ENCODE results near the gene CHAC2. TPM values are rescaled to one million over a fixed set of nuclear protein-coding genes. Genes with fewer than 3 reads are reported as not detected.
A peak's percentile ranks its signal among the peaks of the same experiment; 100 is the strongest.

CHAC2 gene
- polyA plus RNA-seq, 4 donors = 3.2 to 14.7 (median 7.0) TPM

DNA sequence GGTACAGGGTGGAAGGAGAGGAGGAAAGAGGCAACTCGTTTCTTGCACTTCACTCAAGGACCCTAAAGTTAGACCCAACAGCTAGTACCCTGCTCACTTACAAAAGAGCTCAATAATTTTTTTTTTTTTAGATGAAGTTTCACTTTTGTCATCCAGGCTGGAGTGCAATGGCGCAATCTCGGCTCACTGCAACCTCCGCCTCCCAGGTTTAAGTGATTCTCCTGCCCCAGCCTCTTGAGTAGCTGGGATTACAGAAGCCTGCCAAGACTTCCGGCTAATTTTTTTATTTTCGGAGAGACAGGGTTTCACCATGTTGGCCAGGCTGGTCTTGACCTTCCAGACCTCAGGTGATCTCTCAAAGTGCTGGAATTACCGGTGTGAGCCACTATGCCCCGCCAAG lies 15.1 kb downstream of the CHAC2 start:
- FAIRE-seq = no peak

DNA sequence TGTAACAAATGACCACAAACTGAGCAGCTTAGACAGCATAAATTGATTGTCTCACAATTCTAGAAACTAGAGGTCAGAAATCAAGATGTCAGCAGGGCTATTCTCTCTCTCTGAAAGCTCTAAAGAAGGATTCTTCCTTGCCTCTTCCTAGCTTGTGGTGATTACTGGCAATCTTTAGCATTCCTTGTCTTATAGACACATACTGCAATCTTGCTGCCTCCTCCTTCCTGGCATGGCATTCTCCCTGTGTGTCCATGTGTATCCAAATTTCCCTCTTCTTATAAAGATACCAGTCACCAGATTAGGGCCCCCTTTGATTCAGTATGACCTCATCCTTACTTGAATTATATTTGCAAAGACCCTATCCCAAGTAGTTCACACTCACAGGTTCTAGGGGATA lies 16.8 kb downstream of the CHAC2 start:
- Histone ChIP-seq H3K36me3 (ENCODE audit: control insufficient read depth in 3 of 3, insufficient read depth in 2 of 3, low read depth in 1 of 3, low read length in 3 of 3) (peaks cover 0 to 10% (median 0%) of the 10 kb centered on the region in 3 donors), H3K4me1 (ENCODE audit: control insufficient read depth in 3 of 3, insufficient read depth in 2 of 3, low read depth in 1 of 3, low read length in 2 of 3) (peaks cover 6 to 12% (median 11%) of the 10 kb centered on the region in 3 donors), H3K27ac (ENCODE audit: low read depth in 1 of 3, low read length in 2 of 3) (no peak overlapping the region), H3K27me3 (ENCODE audit: control insufficient read depth in 3 of 3, insufficient read depth in 3 of 3, low read length in 3 of 3) (no peaks in the 10 kb centered on the region), H3K4me3 (ENCODE audit: low read depth in 1 of 3, low read length in 3 of 3) (no peak overlapping the region), H3K9me3 (ENCODE audit: control insufficient read depth in 2 of 2, insufficient read depth in 1 of 2, low read depth in 1 of 2, low read length in 1 of 2) (no peaks in the 10 kb centered on the region)
- no peak for FAIRE-seq
- no peak for DNase-seq

More for the DNA sequence above, 15.1 kb downstream of the CHAC2 start:
- Histone ChIP-seq H3K4me1 (ENCODE audit: control insufficient read depth in 3 of 3, insufficient read depth in 2 of 3, low read depth in 1 of 3, low read length in 2 of 3) (peaks cover 6 to 12% (median 7%) of the 10 kb centered on the region in 3 donors), H3K4me3 (ENCODE audit: low read depth in 1 of 3, low read length in 3 of 3) (no peak overlapping the region), H3K36me3 (ENCODE audit: control insufficient read depth in 3 of 3, insufficient read depth in 2 of 3, low read depth in 1 of 3, low read length in 3 of 3) (peaks cover 0 to 10% (median 0%) of the 10 kb centered on the region in 3 donors), H3K9me3 (ENCODE audit: control insufficient read depth in 2 of 2, insufficient read depth in 1 of 2, low read depth in 1 of 2, low read length in 1 of 2) (no peaks in the 10 kb centered on the region), H3K27ac (ENCODE audit: low read depth in 1 of 3, low read length in 2 of 3) (peak overlapping the region in 1 of 3 donors; percentile 4), H3K27me3 (ENCODE audit: control insufficient read depth in 3 of 3, insufficient read depth in 3 of 3, low read length in 3 of 3) (no peaks in the 10 kb centered on the region)
- DNase-seq = no peak
- 76 to 90% (median 86%) methylated on average over 8 of the region's 8 CpGs for WGBS, 3 donors

DNA sequence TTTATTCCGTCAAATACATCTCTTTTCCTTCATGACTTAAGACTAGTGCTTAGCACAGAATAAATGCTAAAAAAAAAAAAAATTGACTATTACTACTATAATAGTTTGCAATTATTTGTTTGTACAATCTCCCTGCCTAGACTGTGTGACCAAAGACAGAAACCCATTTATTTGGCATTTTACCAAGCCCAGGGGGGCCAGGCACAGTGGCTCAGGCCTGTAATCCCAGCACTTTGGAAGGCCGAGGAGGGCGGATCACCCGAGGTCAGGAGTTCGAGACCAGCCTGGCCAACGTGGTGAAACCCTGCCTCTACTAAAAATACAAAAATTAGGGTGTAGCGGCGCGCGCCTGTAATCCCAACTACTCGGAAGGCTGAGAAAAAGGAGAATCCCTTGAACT lies 17.8 kb downstream of the CHAC2 start:
- 63 to 73% (median 67%) methylated on average over 11 of the region's 11 CpGs for WGBS, 3 donors
- no peaks in the 10 kb centered on the region for H3K27me3 ChIP-seq (ENCODE audit: control insufficient read depth in 3 of 3, insufficient read depth in 3 of 3, low read length in 3 of 3)
- peaks cover 6 to 12% (median 11%) of the 10 kb centered on the region in 3 donors for H3K4me1 ChIP-seq (ENCODE audit: control insufficient read depth in 3 of 3, insufficient read depth in 2 of 3, low read depth in 1 of 3, low read length in 2 of 3)
- H3K27ac ChIP-seq (ENCODE audit: low read depth in 1 of 3, low read length in 2 of 3) = no peak overlapping the region
- DNase-seq (no peak), FAIRE-seq (no peak)
- peak overlapping the region in 1 of 3 donors; percentile 89 for H3K4me3 ChIP-seq (ENCODE audit: low read depth in 1 of 3, low read length in 3 of 3)
- no peaks in the 10 kb centered on the region for H3K9me3 ChIP-seq (ENCODE audit: control insufficient read depth in 2 of 2, insufficient read depth in 1 of 2, low read depth in 1 of 2, low read length in 1 of 2)
- peaks cover 0 to 10% (median 0%) of the 10 kb centered on the region in 3 donors for H3K36me3 ChIP-seq (ENCODE audit: control insufficient read depth in 3 of 3, insufficient read depth in 2 of 3, low read depth in 1 of 3, low read length in 3 of 3)

DNA sequence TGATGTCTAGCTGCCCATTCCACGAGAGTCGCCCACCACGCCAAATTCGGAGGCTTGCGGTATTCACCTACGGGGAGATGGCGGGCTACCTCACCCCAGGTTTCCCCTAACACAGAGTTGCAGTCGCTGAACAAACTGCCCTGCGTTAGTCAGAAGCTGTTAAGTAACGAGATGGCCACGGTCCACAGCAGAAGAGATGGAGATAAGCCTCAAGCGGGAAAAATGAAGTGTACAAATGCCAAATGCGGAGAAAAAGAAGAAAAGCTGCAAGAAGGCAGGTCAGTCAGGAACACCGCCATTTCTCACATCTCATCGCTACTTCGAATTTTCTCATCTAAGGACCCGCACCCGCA lies 18.7 kb downstream of the CHAC2 start:
- WGBS, 3 donors = 1% methylated on average over 18 of the region's 18 CpGs

DNA sequence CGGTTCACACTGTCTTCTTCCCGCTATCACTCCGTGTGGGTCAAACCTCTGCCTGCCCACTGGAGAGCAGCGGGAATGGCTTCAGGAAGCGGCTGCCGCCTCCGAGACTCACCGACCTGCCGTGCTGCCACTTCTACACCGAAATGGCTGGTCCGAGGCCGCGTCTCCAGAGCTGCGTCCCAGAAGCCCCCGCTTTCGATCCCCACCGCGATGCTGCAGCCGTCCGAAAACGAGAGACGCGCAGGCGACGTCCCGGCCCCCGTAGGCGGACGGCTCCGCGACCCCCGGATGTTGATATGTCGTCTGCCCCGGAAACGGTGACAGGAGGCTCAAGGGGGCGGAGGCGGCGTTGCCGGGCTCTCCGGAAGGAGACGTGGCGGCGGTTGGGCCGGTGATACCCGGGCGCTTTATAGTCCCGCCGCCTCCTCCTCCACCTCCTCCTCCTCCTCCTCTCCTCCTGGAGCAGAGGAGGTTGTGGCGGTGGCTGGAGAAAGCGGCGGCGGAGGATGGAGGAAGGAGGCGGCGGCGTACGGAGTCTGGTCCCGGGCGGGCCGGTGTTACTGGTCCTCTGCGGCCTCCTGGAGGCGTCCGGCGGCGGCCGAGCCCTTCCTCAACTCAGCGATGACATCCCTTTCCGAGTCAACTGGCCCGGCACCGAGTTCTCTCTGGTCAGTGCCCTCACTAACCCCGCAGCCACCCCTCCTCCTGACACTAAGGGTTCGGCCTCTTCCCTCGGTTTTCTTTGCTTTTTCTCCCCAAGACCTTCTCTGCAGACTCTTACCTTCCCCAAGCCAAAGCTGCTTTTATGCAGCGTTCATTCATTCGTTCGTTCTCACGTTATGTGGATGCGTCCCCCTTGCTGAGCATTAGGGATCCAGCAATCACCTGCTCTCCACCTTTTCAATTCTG lies 19.4 kb downstream of the CHAC2 start, which contains the start of the genes ASB3 and ERLEC1:
Gene ASB3, minus strand, starts transcription at position 249 of the 909 bp plus-strand sequence. CDS start 21,381 bp downstream, outside the sequence.
Gene ERLEC1, plus strand, starts transcription at position 340 of the 909 bp plus-strand sequence. Its CDS starts 167 bp downstream, at position 507.
- DNase-seq (peak; percentile 86 to 93), FAIRE-seq (no peak)
- Histone ChIP-seq H3K4me3 (ENCODE audit: low read depth in 1 of 3, low read length in 3 of 3) (peak within 1 kb of the TSS; percentile 63 to 89 (median 84)), H3K4me1 (ENCODE audit: control insufficient read depth in 3 of 3, insufficient read depth in 2 of 3, low read depth in 1 of 3, low read length in 2 of 3) (peaks cover 6 to 12% (median 11%) of the 10 kb centered on the region in 3 donors), H3K27me3 (ENCODE audit: control insufficient read depth in 3 of 3, insufficient read depth in 3 of 3, low read length in 3 of 3) (no peaks in the 10 kb centered on the region), H3K9me3 (ENCODE audit: control insufficient read depth in 2 of 2, insufficient read depth in 1 of 2, low read depth in 1 of 2, low read length in 1 of 2) (no peaks in the 10 kb centered on the region), H3K27ac (ENCODE audit: low read depth in 1 of 3, low read length in 2 of 3) (peak within 1 kb of the TSS; percentile 75 to 87 (median 79)), H3K36me3 (ENCODE audit: control insufficient read depth in 3 of 3, insufficient read depth in 2 of 3, low read depth in 1 of 3, low read length in 3 of 3) (peaks cover 0 to 1% (median 0%) of the 10 kb centered on the region in 3 donors)
- WGBS, 3 donors = 0% methylated on average over 54 to 77 of the region's 77 CpGs

More for the DNA sequence above, 18.7 kb downstream of the CHAC2 start:
- Histone ChIP-seq H3K27ac (ENCODE audit: low read depth in 1 of 3, low read length in 2 of 3) (peak overlapping the region; percentile 75 to 87 (median 79)), H3K9me3 (ENCODE audit: control insufficient read depth in 2 of 2, insufficient read depth in 1 of 2, low read depth in 1 of 2, low read length in 1 of 2) (no peaks in the 10 kb centered on the region), H3K36me3 (ENCODE audit: control insufficient read depth in 3 of 3, insufficient read depth in 2 of 3, low read depth in 1 of 3, low read length in 3 of 3) (peaks cover 0 to 6% (median 0%) of the 10 kb centered on the region in 3 donors), H3K4me1 (ENCODE audit: control insufficient read depth in 3 of 3, insufficient read depth in 2 of 3, low read depth in 1 of 3, low read length in 2 of 3) (peaks cover 6 to 12% (median 11%) of the 10 kb centered on the region in 3 donors), H3K4me3 (ENCODE audit: low read depth in 1 of 3, low read length in 3 of 3) (peak overlapping the region; percentile 63 to 89 (median 84)), H3K27me3 (ENCODE audit: control insufficient read depth in 3 of 3, insufficient read depth in 3 of 3, low read length in 3 of 3) (no peaks in the 10 kb centered on the region)
- DNase-seq (no peak), FAIRE-seq (no peak)

DNA sequence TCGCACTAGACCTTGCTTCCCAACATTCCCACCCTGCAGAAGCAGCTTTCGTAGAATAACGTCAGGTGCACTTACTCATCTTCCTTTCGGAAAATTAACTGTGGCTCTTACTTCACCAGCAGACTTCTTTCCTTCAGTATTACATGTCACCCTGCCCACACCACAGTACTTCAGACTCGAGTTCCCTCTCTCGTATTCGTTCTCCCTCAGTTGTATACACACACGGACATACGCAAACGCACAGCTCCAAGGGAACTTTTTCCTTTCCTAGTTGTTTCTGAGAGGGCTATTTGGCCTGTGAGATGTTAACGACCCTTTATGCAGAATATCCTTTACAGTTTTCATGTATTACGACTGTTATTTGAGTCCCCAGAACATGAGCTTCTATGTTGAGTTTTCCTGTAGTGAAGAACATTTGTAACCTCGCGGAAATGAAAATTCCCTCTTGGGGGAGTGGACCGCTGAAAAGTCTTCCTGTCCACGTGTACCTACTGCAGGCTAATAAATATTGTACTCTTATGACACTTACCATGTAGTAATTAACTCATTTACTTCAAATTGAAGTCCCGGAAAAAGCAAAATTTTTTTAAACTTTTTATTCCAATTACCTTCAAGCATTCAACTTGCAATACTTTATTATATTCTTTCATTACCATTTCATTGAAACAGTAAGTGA lies 20.1 kb downstream of the CHAC2 start:
- H3K27me3 ChIP-seq (ENCODE audit: control insufficient read depth in 3 of 3, insufficient read depth in 3 of 3, low read length in 3 of 3) = no peaks in the 10 kb centered on the region
- DNase-seq = peak; percentile 27 to 51
- 1 to 3% (median 2%) methylated on average over 17 of the region's 17 CpGs for WGBS, 3 donors
- H3K27ac ChIP-seq (ENCODE audit: low read depth in 1 of 3, low read length in 2 of 3) = peak overlapping the region; percentile 75 to 87 (median 79)
- peak overlapping the region; percentile 63 to 89 (median 84) for H3K4me3 ChIP-seq (ENCODE audit: low read depth in 1 of 3, low read length in 3 of 3)
- FAIRE-seq = no peak
- H3K36me3 ChIP-seq (ENCODE audit: control insufficient read depth in 3 of 3, insufficient read depth in 2 of 3, low read depth in 1 of 3, low read length in 3 of 3) = no peaks in the 10 kb centered on the region
- peaks cover 6 to 12% (median 11%) of the 10 kb centered on the region in 3 donors for H3K4me1 ChIP-seq (ENCODE audit: control insufficient read depth in 3 of 3, insufficient read depth in 2 of 3, low read depth in 1 of 3, low read length in 2 of 3)
- no peaks in the 10 kb centered on the region for H3K9me3 ChIP-seq (ENCODE audit: control insufficient read depth in 2 of 2, insufficient read depth in 1 of 2, low read depth in 1 of 2, low read length in 1 of 2)

DNA sequence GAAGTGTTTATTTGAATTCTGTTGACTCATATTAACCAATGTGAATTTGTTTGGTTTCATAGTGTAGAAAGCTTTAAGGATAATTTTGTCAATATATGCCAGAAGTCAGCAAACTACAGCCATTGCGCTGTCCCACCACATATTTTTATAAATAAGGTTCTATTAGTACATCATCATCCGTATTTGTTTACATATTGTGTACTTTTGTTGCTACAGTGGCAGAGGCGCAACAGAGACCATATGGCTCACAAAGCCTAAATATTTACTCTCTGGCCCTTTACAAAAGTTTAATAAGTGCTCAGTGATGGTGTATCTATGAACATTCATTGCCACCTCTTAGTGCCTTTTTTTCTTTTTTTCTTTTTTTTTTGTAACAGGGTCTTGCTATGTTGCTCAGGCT lies 25.7 kb downstream of the CHAC2 start:
- FAIRE-seq (no peak), DNase-seq (no peak)
- Histone ChIP-seq H3K4me3 (ENCODE audit: low read depth in 1 of 3, low read length in 3 of 3) (no peak overlapping the region), H3K4me1 (ENCODE audit: control insufficient read depth in 3 of 3, insufficient read depth in 2 of 3, low read depth in 1 of 3, low read length in 2 of 3) (peaks cover 0 to 2% (median 0%) of the 10 kb centered on the region in 3 donors), H3K9me3 (ENCODE audit: control insufficient read depth in 2 of 2, insufficient read depth in 1 of 2, low read depth in 1 of 2, low read length in 1 of 2) (no peaks in the 10 kb centered on the region), H3K36me3 (ENCODE audit: control insufficient read depth in 3 of 3, insufficient read depth in 2 of 3, low read depth in 1 of 3, low read length in 3 of 3) (peaks cover 2 to 20% (median 4%) of the 10 kb centered on the region in 3 donors), H3K27me3 (ENCODE audit: control insufficient read depth in 3 of 3, insufficient read depth in 3 of 3, low read length in 3 of 3) (no peaks in the 10 kb centered on the region), H3K27ac (ENCODE audit: low read depth in 1 of 3, low read length in 2 of 3) (no peak overlapping the region)
- WGBS, 3 donors = 71 to 90% (median 89%) methylated on average over 3 of the region's 3 CpGs

DNA sequence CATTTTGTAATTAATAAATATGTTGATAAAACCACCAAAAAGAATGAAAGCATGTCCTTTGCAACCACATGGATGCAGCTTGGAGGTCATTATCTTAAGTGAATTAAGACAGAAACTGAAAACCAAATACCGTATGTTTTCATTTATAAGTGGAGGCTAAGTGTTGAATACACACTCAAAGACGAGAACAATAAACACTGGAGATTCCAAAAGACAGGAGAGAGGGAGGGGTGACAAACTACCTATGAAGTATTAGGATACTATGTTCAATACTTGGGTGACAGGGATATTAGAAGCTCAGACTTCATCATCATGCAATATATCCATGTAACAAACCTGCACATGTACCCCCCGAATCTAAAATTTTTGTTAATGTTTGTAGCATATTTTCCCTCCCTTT lies 26.2 kb downstream of the CHAC2 start:
- H3K4me1 ChIP-seq (ENCODE audit: control insufficient read depth in 3 of 3, insufficient read depth in 2 of 3, low read depth in 1 of 3, low read length in 2 of 3) = no peaks in the 10 kb centered on the region
- DNase-seq (no peak), FAIRE-seq (no peak)
- no peak overlapping the region for H3K4me3 ChIP-seq (ENCODE audit: low read depth in 1 of 3, low read length in 3 of 3)
- no peak overlapping the region for H3K27ac ChIP-seq (ENCODE audit: low read depth in 1 of 3, low read length in 2 of 3)
- no peaks in the 10 kb centered on the region for H3K9me3 ChIP-seq (ENCODE audit: control insufficient read depth in 2 of 2, insufficient read depth in 1 of 2, low read depth in 1 of 2, low read length in 1 of 2)
- peaks cover 2 to 22% (median 5%) of the 10 kb centered on the region in 3 donors for H3K36me3 ChIP-seq (ENCODE audit: control insufficient read depth in 3 of 3, insufficient read depth in 2 of 3, low read depth in 1 of 3, low read length in 3 of 3)
- WGBS, 3 donors = 72 to 88% (median 83%) methylated on average over 3 of the region's 3 CpGs
- H3K27me3 ChIP-seq (ENCODE audit: control insufficient read depth in 3 of 3, insufficient read depth in 3 of 3, low read length in 3 of 3) = no peaks in the 10 kb centered on the region
